B cell (primary cell): Measurements from ENCODE around the gene RAP1GDS1.

Source experiments
- CTCF ChIP-seq: fragments of 200-600 bp; IDR thresholded peaks from one replicate; pipeline ENCODE4 v1.8.0; 2022; ENCODE audit warnings: antibody characterized with exemption, mild to moderate bottlenecking
- EZH2 ChIP-seq: IDR thresholded peaks from 2 replicates; pipeline ENCODE4 v1.6.1; 2012; ENCODE audit warnings: borderline replicate concordance, low read depth, mild to moderate bottlenecking, moderate library complexity, low read length; ENCODE audit not compliant: insufficient read depth, poor library complexity, severe bottlenecking

GRCh38 chr4:98293104-98293887 lies 32.1 kb downstream of the RAP1GDS1 start:
- TF ChIP-seq CTCF (no peak), EZH2 (no peak)
